Activated CD4-positive, alpha-beta T cell treated with anti-CD3 and anti-CD28 coated beads for 36 hours (primary cell): ENCODE measurements around the gene RAB3IL1. TPM values are rescaled to one million over a fixed set of nuclear protein-coding genes. Genes with fewer than 3 reads are reported as not detected.

Experiments
- ATAC-seq: fragments of 200-7000 bp; cut with Tn5 transposase; one replicate; pipeline ENCODE4 v1.10.0; 2021; ENCODE audit warnings: mild to moderate bottlenecking, moderate library complexity
- CTCF ChIA-PET: fragments of 350-600 bp; sonication (Branson Sonifier 250); formaldehyde crosslinking; loops from one replicate; lab custom pipeline; 2021; ENCODE audit warnings: antibody characterized with exemption; lab: Charles Lee
- POLR2A ChIA-PET: fragments of 350-600 bp; sonication (Branson Sonifier 250); formaldehyde crosslinking; loops from one replicate; lab custom pipeline; 2021; ENCODE audit warnings: antibody characterized with exemption, inconsistent platforms; lab: Charles Lee
- DNase-seq: peaks from one replicate; pipeline ENCODE4 v3.0.0-alpha.2; 2020
- H3K27ac Mint-ChIP-seq: one replicate; pipeline ENCODE4 v1.8.0; 2021; ENCODE audit warnings: mixed read lengths
- H3K27me3 Mint-ChIP-seq: one replicate; pipeline ENCODE4 v1.8.0; 2021; ENCODE audit warnings: mixed read lengths
- H3K36me3 Mint-ChIP-seq: one replicate; pipeline ENCODE4 v1.8.0; 2021; ENCODE audit warnings: low read depth, mixed read lengths
- H3K4me1 Mint-ChIP-seq: one replicate; pipeline ENCODE4 v1.8.0; 2021; ENCODE audit warnings: mixed read lengths
- H3K4me3 Mint-ChIP-seq: one replicate; pipeline ENCODE4 v1.8.0; 2021; ENCODE audit warnings: mild to moderate bottlenecking, moderate library complexity, mixed read lengths
- H3K9me3 Mint-ChIP-seq: one replicate; pipeline ENCODE4 v1.8.0; 2021; ENCODE audit warnings: low read depth, mixed read lengths
- intact Hi-C, 2 experiments: fragments of 100-400 bp; cut with DNase I in 1 of 2; cut with micrococcal nuclease in 1 of 2; formaldehyde crosslinking; loops; one replicate each; pipeline versions ENCODE4 v1.14.2 to v1.15.1; 2022 to 2024; cut with DNase I, micrococcal nuclease
- total RNA-seq, 2 experiments: library from RNA; stranded (reverse); gene quantifications; one replicate each; pipeline ENCODE4 v1.2.3, GENCODE V29; 2021

RAB3IL1 gene
- total RNA-seq, 2 experiments from 2014 or later: 0.09 TPM; not detected in 1

- CTCF ChIA-PET: interaction anchor here (0.6 to 5.9 kb wide), 5 partner anchors 53 to 395 kb away, joined by 3 to 40 read pairs (median 4); no protein-coding TSS in a partner anchor
- H3K36me3 Mint-ChIP-seq: no peaks in the 10 kb centered on the region
- ATAC-seq (no peak), DNase-seq (no peak)
- H3K27me3 Mint-ChIP-seq: peaks cover 19% of the 10 kb centered on the region
- peaks cover 10% of the 10 kb centered on the region for H3K4me1 Mint-ChIP-seq
- H3K4me3 Mint-ChIP-seq: no peak overlapping the region
- POLR2A ChIA-PET: interaction anchor here (0.6 to 0.9 kb wide), 2 partner anchors 15 to 21 kb away, joined by 3 read pairs; no protein-coding TSS in a partner anchor
- no peaks in the 10 kb centered on the region for H3K9me3 Mint-ChIP-seq
- H3K27ac Mint-ChIP-seq: no peak overlapping the region
- intact Hi-C loops: no loop called here
Measured at GRCh38 chr11:61951484-61952135, 34.2 kb upstream of the RAB3IL1 start.

GRCh38 chr11:61950035-61950547 lies 32.7 kb upstream of the RAB3IL1 start, which contains the start of gene BEST1:
Gene BEST1, plus strand, starts transcription at chr11:61950351. Its CDS starts 1,456 bp downstream, at chr11:61951807.
- intact Hi-C loops: no loop called here
- H3K4me3 Mint-ChIP-seq: no peak within 1 kb of the TSS
- DNase-seq (no peak), ATAC-seq (no peak)
- ChIA-PET POLR2A (interaction anchor here (1.0 to 1.2 kb wide), 2 partner anchors 13 to 18 kb away, joined by 3 to 5 read pairs; partner anchors contain the start of gene FTH1), CTCF (interaction anchor here (0.6 to 5.9 kb wide), 12 partner anchors 13 to 158 kb away, joined by 3 to 67 read pairs (median 4); no protein-coding TSS in a partner anchor)
- H3K36me3 Mint-ChIP-seq: no peaks in the 10 kb centered on the region
- peak within 1 kb of the TSS; percentile 72 for H3K27ac Mint-ChIP-seq
- H3K9me3 Mint-ChIP-seq: no peaks in the 10 kb centered on the region
- peaks cover 5% of the 10 kb centered on the region for H3K4me1 Mint-ChIP-seq
- H3K27me3 Mint-ChIP-seq: peaks cover 12% of the 10 kb centered on the region

- Mint-ChIP-seq H3K4me3 (no peak overlapping the region), H3K27ac (peak overlapping the region; percentile 72), H3K27me3 (peaks cover 7% of the 10 kb centered on the region), H3K36me3 (no peaks in the 10 kb centered on the region), H3K4me1 (peaks cover 5% of the 10 kb centered on the region), H3K9me3 (no peaks in the 10 kb centered on the region)
- DNase-seq (peak; percentile 68), ATAC-seq (peak; percentile 82)
- ChIA-PET CTCF (interaction anchor here (0.6 to 5.9 kb wide), 11 partner anchors 14 to 159 kb away, joined by 3 to 67 read pairs (median 3); no protein-coding TSS in a partner anchor), POLR2A (interaction anchor here (1.2 kb wide), 1 partner anchor 14 kb away, joined by 5 read pairs; no protein-coding TSS in a partner anchor)
- intact Hi-C loops: loop anchor here (2.0 to 5.0 kb wide), 3 partner anchors 19 to 197 kb away; partner anchors contain the start of gene MYRF (in 1 of the 2)
Measured at GRCh38 chr11:61949169-61950034, 32.0 kb upstream of the RAB3IL1 start.

GRCh38 chr11:61948505-61948904 lies 31.1 kb upstream of the RAB3IL1 start:
- no peak overlapping the region for H3K4me3 Mint-ChIP-seq
- intact Hi-C loops: loop anchor here (2.0 to 5.0 kb wide), 3 partner anchors 20 to 196 kb away; partner anchors contain the start of gene MYRF (in 1 of the 2)
- no peaks in the 10 kb centered on the region for H3K36me3 Mint-ChIP-seq
- no peaks in the 10 kb centered on the region for H3K9me3 Mint-ChIP-seq
- ChIA-PET CTCF (interaction anchor here (0.6 to 5.9 kb wide), 25 partner anchors 9 to 441 kb away, joined by 3 to 70 read pairs (median 6); partner anchors contain the start of gene FEN1), POLR2A (interaction anchor here (0.6 kb wide), 1 partner anchor 157 kb away, joined by 5 read pairs; no protein-coding TSS in a partner anchor)
- no peak for ATAC-seq
- peaks cover 2% of the 10 kb centered on the region for H3K27me3 Mint-ChIP-seq
- H3K27ac Mint-ChIP-seq: no peak overlapping the region
- DNase-seq: no peak
- H3K4me1 Mint-ChIP-seq: peaks cover 5% of the 10 kb centered on the region

GRCh38 chr11:61947486-61948210 lies 30.3 kb upstream of the RAB3IL1 start:
- H3K4me3 Mint-ChIP-seq: no peak overlapping the region
- POLR2A ChIA-PET: no interaction called here

GRCh38 chr11:61946894-61947293 lies 29.5 kb upstream of the RAB3IL1 start:
- CTCF ChIA-PET: interaction anchor here (0.7 to 5.9 kb wide), 24 partner anchors 8 to 162 kb away, joined by 3 to 70 read pairs (median 5); partner anchors contain the start of genes FADS3 and FEN1
- H3K36me3 Mint-ChIP-seq: no peaks in the 10 kb centered on the region
- POLR2A ChIA-PET: no interaction called here
- H3K27me3 Mint-ChIP-seq: peaks cover 2% of the 10 kb centered on the region
- ATAC-seq (no peak), DNase-seq (no peak)
- no peak overlapping the region for H3K4me3 Mint-ChIP-seq
- intact Hi-C loops: loop anchor here (1.0 to 5.0 kb wide), 8 partner anchors 48 to 195 kb away; partner anchors contain the start of gene MYRF (in 1 of the 2)
- no peaks in the 10 kb centered on the region for H3K9me3 Mint-ChIP-seq
- H3K4me1 Mint-ChIP-seq: peaks cover 5% of the 10 kb centered on the region
- H3K27ac Mint-ChIP-seq: no peak overlapping the region

More at GRCh38 chr11:61947486-61948210, 30.3 kb upstream of the RAB3IL1 start:
- H3K36me3 Mint-ChIP-seq: no peaks in the 10 kb centered on the region
- no peaks in the 10 kb centered on the region for H3K9me3 Mint-ChIP-seq
- H3K27me3 Mint-ChIP-seq: peaks cover 2% of the 10 kb centered on the region
- intact Hi-C loops: loop anchor here (1.0 to 5.0 kb wide), 9 partner anchors 21 to 195 kb away; partner anchors contain the start of gene MYRF (in 1 of the 2)
- DNase-seq (peak; percentile 84), ATAC-seq (peak; percentile 72)
- no peak overlapping the region for H3K27ac Mint-ChIP-seq
- peaks cover 5% of the 10 kb centered on the region for H3K4me1 Mint-ChIP-seq
- CTCF ChIA-PET: interaction anchor here (0.6 to 5.9 kb wide), 34 partner anchors 9 to 1048 kb away, joined by 3 to 70 read pairs (median 5); partner anchors contain the start of gene FEN1

GRCh38 chr11:61945191-61945590 lies 27.8 kb upstream of the RAB3IL1 start:
- Mint-ChIP-seq H3K4me1 (peaks cover 5% of the 10 kb centered on the region), H3K27ac (no peak overlapping the region), H3K36me3 (no peaks in the 10 kb centered on the region), H3K9me3 (no peaks in the 10 kb centered on the region), H3K4me3 (no peak overlapping the region), H3K27me3 (peaks cover 2% of the 10 kb centered on the region)
- POLR2A ChIA-PET: no interaction called here
- intact Hi-C loops: loop anchor here (5.0 kb wide), 2 partner anchors 137 to 193 kb away; partner anchors contain the start of gene MYRF (in 1 of the 2)
- DNase-seq: no peak
- CTCF ChIA-PET: interaction anchor here (1.0 to 5.0 kb wide), 3 partner anchors 9 to 136 kb away, joined by 4 to 70 read pairs (median 67); no protein-coding TSS in a partner anchor
- no peak for ATAC-seq

GRCh38 chr11:61940466-61940865 lies 23.1 kb upstream of the RAB3IL1 start:
- ATAC-seq: no peak
- DNase-seq: no peak
- Mint-ChIP-seq H3K27me3 (peaks cover 6% of the 10 kb centered on the region), H3K27ac (no peak overlapping the region), H3K4me1 (no peaks in the 10 kb centered on the region), H3K36me3 (no peaks in the 10 kb centered on the region), H3K9me3 (peaks cover 12% of the 10 kb centered on the region), H3K4me3 (no peak overlapping the region)
- intact Hi-C loops: no loop called here
- POLR2A ChIA-PET: interaction anchor here (0.7 kb wide), 1 partner anchor 193 kb away, joined by 4 read pairs; no protein-coding TSS in a partner anchor
- CTCF ChIA-PET: interaction anchor here (0.6 to 2.3 kb wide), 2 partner anchors 42 to 407 kb away, joined by 3 to 6 read pairs; no protein-coding TSS in a partner anchor

GRCh38 chr11:61935861-61936260 lies 18.5 kb upstream of the RAB3IL1 start:
- peaks cover 14% of the 10 kb centered on the region for H3K9me3 Mint-ChIP-seq
- ATAC-seq (no peak), DNase-seq (no peak)
- H3K36me3 Mint-ChIP-seq: no peaks in the 10 kb centered on the region
- no peak overlapping the region for H3K27ac Mint-ChIP-seq
- POLR2A ChIA-PET: no interaction called here
- H3K27me3 Mint-ChIP-seq: peaks cover 17% of the 10 kb centered on the region
- CTCF ChIA-PET: interaction anchor here (1.2 to 1.4 kb wide), 3 partner anchors 11 to 62 kb away, joined by 3 to 6 read pairs (median 4); no protein-coding TSS in a partner anchor
- no peak overlapping the region for H3K4me3 Mint-ChIP-seq
- intact Hi-C loops: no loop called here
- H3K4me1 Mint-ChIP-seq: no peaks in the 10 kb centered on the region
